HepG2 (cell line): ENCODE data around the gene CDK12.

Source experiments
- CREB1 ChIP-seq, 2 experiments: fragments of 450-650 bp in 1 of 2; IDR thresholded peaks; 2 replicates each; pipeline ENCODE4 v1.6.1; 2016 to 2017; ENCODE audit warnings: control low read depth in 1 of 2, mild to moderate bottlenecking in 1 of 2, missing compliant biosample characterization in 1 of 2, missing genetic modification characterization in 1 of 2
- TF ChIP-seq, protein P1 (sequence below): sonication (generic); formaldehyde crosslinking; IDR thresholded peaks from 2 replicates; pipeline ENCODE4 v1.5.0; 2020; ENCODE audit warnings: mild to moderate bottlenecking, low read depth, missing genetic modification reagents, borderline replicate concordance
- TF ChIP-seq, protein P2 (sequence below): sonication (generic); formaldehyde crosslinking; IDR thresholded peaks from 2 replicates; pipeline ENCODE4 v1.8.1; 2023; ENCODE audit warnings: mild to moderate bottlenecking, inconsistent platforms, moderate library complexity, missing genetic modification reagents, borderline replicate concordance

DNA sequence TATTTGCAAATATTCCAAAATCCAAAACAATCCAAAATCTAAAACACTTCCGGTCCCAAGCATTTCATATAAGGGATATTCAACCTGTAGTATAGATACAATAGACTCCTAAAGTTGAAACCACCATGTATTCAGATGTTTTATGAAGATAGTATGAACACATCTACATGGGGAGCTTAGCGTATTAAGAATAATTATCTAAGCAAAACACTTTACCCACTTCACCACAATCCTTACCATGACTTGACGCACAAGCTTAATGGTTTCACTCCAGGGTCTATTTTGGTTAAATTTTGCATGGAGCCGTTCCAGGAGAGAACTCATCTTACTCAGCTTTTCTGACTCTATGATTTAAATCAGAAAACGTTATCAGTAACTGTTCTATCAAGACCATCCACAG is 13.7 kb upstream of the CDK12 start:
- TF ChIP-seq, protein P1, sequence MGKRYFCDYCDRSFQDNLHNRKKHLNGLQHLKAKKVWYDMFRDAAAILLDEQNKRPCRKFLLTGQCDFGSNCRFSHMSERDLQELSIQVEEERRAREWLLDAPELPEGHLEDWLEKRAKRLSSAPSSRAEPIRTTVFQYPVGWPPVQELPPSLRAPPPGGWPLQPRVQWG (CRISPR knock-in tag): no peak
- no peak for TF ChIP-seq CREB1 (IDR thresholded peaks at IDR 0.05)
- TF ChIP-seq CREB1 (CRISPR knock-in tag; IDR thresholded peaks at IDR 0.05): no peak
- TF ChIP-seq, protein P2, sequence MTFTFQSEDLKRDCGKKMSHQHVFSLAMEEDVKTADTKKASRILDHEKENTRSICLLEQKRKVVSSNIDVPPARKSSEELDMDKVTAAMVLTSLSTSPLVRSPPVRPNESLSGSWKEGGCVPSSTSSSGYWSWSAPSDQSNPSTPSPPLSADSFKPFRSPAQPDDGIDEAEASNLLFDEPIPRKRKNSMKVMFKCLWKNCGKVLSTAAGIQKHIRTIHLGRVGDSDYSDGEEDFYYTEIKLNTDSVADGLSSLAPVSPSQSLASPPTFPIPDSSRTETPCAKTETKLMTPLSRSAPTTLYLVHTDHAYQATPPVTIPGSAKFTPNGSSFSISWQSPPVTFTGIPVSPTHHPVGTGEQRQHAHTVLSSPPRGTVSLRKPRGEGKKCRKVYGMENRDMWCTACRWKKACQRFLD (CRISPR knock-in tag): no peak
